Liver (tissue), 3 donors: ENCODE measurements around the gene CACNA1A.

Experiments
- CTCF ChIP-seq: fragments of 150-350 bp; IDR thresholded peaks from 2 replicates; pipeline ENCODE4 v1.5.1; 2017; ENCODE audit warnings: improper control_type of control experiment, low read depth, low read length; ENCODE audit not compliant: missing input control
- EGR1 ChIP-seq, 2 donors: IDR thresholded peaks; 2 replicates each; pipeline ENCODE4 v1.6.1; 2016 to 2018; ENCODE audit warnings: antibody characterized with exemption in 2 of 2, low read depth in 2 of 2
- MAX ChIP-seq: IDR thresholded peaks from 2 replicates; pipeline ENCODE4 v1.6.1; 2016; ENCODE audit warnings: antibody characterized with exemption
- RAD21 ChIP-seq, 2 donors: IDR thresholded peaks; 2 replicates each; pipeline ENCODE4 v1.6.1; 2016; ENCODE audit warnings: antibody characterized with exemption in 2 of 2, mild to moderate bottlenecking in 2 of 2
- TAF1 ChIP-seq: conservative IDR thresholded peaks from 2 replicates; pipeline ENCODE4 v1.6.1; 2016; ENCODE audit warnings: antibody characterized with exemption, mild to moderate bottlenecking
- donor health status: healthy.
- donor health status: healthy.

GRCh38 chr19:13289295-13289694, 217.0 kb downstream of the CACNA1A start:
- TF ChIP-seq RAD21 (IDR thresholded peaks at IDR 0.05) (no peak), MAX (no peak), CTCF (no peak), EGR1 (IDR thresholded peaks at IDR 0.05; ENCODE audit: low read depth in 2 of 2) (no peak), TAF1 (no peak)
